Aorta (tissue), 5 donors: ENCODE results near the gene PTH2. TPM values are rescaled to one million over a fixed set of nuclear protein-coding genes. Genes with fewer than 3 reads are reported as not detected.

Source experiments
- ATAC-seq: fragments of 200-7000 bp; cut with Tn5 transposase; one replicate; pipeline ENCODE4 v1.9.1; 2022; ENCODE audit warnings: moderate library complexity; ENCODE audit not compliant: low FRiP score
- DNase-seq, 2 donors: peaks; one replicate each; pipeline ENCODE4 v3.0.0-alpha.2; 2020
- H3K27ac ChIP-seq, 2 donors: one replicate each; pipeline ENCODE4 v1.5.1; 2013; ENCODE audit warnings: low read length in 2 of 2, mild to moderate bottlenecking in 2 of 2, moderate library complexity in 2 of 2, control low read depth in 1 of 2, inconsistent platforms in 1 of 2, low read depth in 1 of 2
- H3K27me3 ChIP-seq, 2 donors: one replicate each; pipeline ENCODE4 v1.6.1; 2013; ENCODE audit warnings: control low read depth in 1 of 2, low read length in 1 of 2, mild to moderate bottlenecking in 1 of 2, moderate library complexity in 1 of 2; ENCODE audit not compliant: insufficient read depth in 2 of 2, control insufficient read depth in 1 of 2
- H3K36me3 ChIP-seq, 2 donors: one replicate each; pipeline ENCODE4 v1.6.1; 2013; ENCODE audit warnings: control low read depth in 1 of 2, low read length in 1 of 2, mild to moderate bottlenecking in 1 of 2; ENCODE audit not compliant: insufficient read depth in 2 of 2, control insufficient read depth in 1 of 2
- H3K4me1 ChIP-seq, 2 donors: one replicate each; pipeline ENCODE4 v1.6.1; 2013; ENCODE audit warnings: low read length in 2 of 2, control low read depth in 1 of 2, mild to moderate bottlenecking in 1 of 2, moderate library complexity in 1 of 2; ENCODE audit not compliant: insufficient read depth in 2 of 2, control insufficient read depth in 1 of 2
- H3K4me3 ChIP-seq, 2 donors: one replicate each; pipeline ENCODE4 v1.5.1; 2013; ENCODE audit warnings: low read length in 2 of 2, control low read depth in 1 of 2, mild to moderate bottlenecking in 1 of 2
- H3K9me3 ChIP-seq: one replicate; pipeline ENCODE4 v1.6.1; 2013; ENCODE audit warnings: mild to moderate bottlenecking, low read length; ENCODE audit not compliant: control insufficient read depth
- whole genome bisulfite sequencing, 2 donors: extraction: QIAGEN DNeasy Blood & Tissue Kit; methylation state at CpG; one replicate each; pipeline ENCODE4 v1.1.7; 2013; 5-methylcytosine and 5-hydroxymethylcytosine counted together
- intact Hi-C, 2 donors: fragments of 100-400 bp; cut with DNase I; formaldehyde crosslinking; loops; one replicate each; pipeline versions ENCODE4 v1.14.2 to v1.15.0; 2022
- polyA plus RNA-seq, 2 donors: library from polyadenylated mRNA; stranded (reverse); fragments of 200-250 nt; gene quantifications; one replicate each; pipeline ENCODE4 v1.2.3, GENCODE V29; 2013
- total RNA-seq, 2 donors: library from RNA; stranded (reverse); fragmentation: NEBNext Ultra II Directional; extraction: Animal tissue kit (Norgen Biotek cat#: 25700); gene quantifications; one replicate each; pipeline ENCODE4 v1.2.1, GENCODE V29; 2021
- donor health status: healthy with polysubstance abuse.
- donor health status: Bipolar disorder and iron deficiency.
- donor health status: DM: no; HTN: no; CAD: no.
- donor health status: DM: no; HTN: no; CAD: no.
- donor health status: DM: yes; HTN: yes; CAD: no.

Gene PTH2
- total and polyA plus RNA-seq, 4 donors = not detected

- intact Hi-C loops = no loop called here
- Histone ChIP-seq H3K4me1 (no peaks in the 10 kb centered on the region), H3K9me3 (no peaks in the 10 kb centered on the region), H3K36me3 (no peaks in the 10 kb centered on the region), H3K4me3 (no peak overlapping the region), H3K27ac (no peak overlapping the region), H3K27me3 (no peaks in the 10 kb centered on the region)
- DNase-seq (no peak), ATAC-seq (no peak)
- WGBS, 2 donors = 1 to 3% methylated on average over 8 of the region's 8 CpGs
Observed at GRCh38 chr19:49437231-49437630, 14.0 kb upstream of the PTH2 start.

- no peak for ATAC-seq
- 11 to 16% methylated on average over 32 to 42 of the region's 42 CpGs for WGBS, 2 donors
- Histone ChIP-seq H3K27me3 (no peaks in the 10 kb centered on the region), H3K4me3 (no peak overlapping the region), H3K27ac (no peak overlapping the region), H3K9me3 (no peaks in the 10 kb centered on the region), H3K36me3 (no peaks in the 10 kb centered on the region), H3K4me1 (no peaks in the 10 kb centered on the region)
- intact Hi-C loops = no loop called here
- DNase-seq = no peak
Observed at GRCh38 chr19:49436381-49437017, 13.3 kb upstream of the PTH2 start.

GRCh38 chr19:49435670-49436069, 12.4 kb upstream of the PTH2 start:
- intact Hi-C loops = no loop called here
- no peaks in the 10 kb centered on the region for H3K4me1 ChIP-seq
- H3K27ac ChIP-seq = no peak overlapping the region
- no peaks in the 10 kb centered on the region for H3K27me3 ChIP-seq
- no peak for ATAC-seq
- 83 to 85% methylated on average over 10 of the region's 10 CpGs for WGBS, 2 donors
- no peak overlapping the region for H3K4me3 ChIP-seq
- DNase-seq = no peak
- no peaks in the 10 kb centered on the region for H3K36me3 ChIP-seq
- no peaks in the 10 kb centered on the region for H3K9me3 ChIP-seq

- ATAC-seq = no peak
- 89 to 92% methylated on average over 18 of the region's 18 CpGs for WGBS, 2 donors
- H3K4me3 ChIP-seq = no peak overlapping the region
- DNase-seq = no peak
- no peaks in the 10 kb centered on the region for H3K4me1 ChIP-seq
- no peaks in the 10 kb centered on the region for H3K36me3 ChIP-seq
- no peaks in the 10 kb centered on the region for H3K9me3 ChIP-seq
- intact Hi-C loops = no loop called here
- H3K27me3 ChIP-seq = no peaks in the 10 kb centered on the region
- no peak overlapping the region for H3K27ac ChIP-seq
Observed at GRCh38 chr19:49434907-49435583, 11.8 kb upstream of the PTH2 start.

GRCh38 chr19:49433240-49433901, 10.1 kb upstream of the PTH2 start:
- no peak for ATAC-seq
- Histone ChIP-seq H3K27me3 (no peaks in the 10 kb centered on the region), H3K4me3 (no peak overlapping the region), H3K4me1 (no peaks in the 10 kb centered on the region), H3K9me3 (no peaks in the 10 kb centered on the region), H3K27ac (no peak overlapping the region), H3K36me3 (no peaks in the 10 kb centered on the region)
- intact Hi-C loops = no loop called here
- no peak for DNase-seq
- WGBS, 2 donors = 12 to 15% methylated on average over 29 to 31 of the region's 31 CpGs

- intact Hi-C loops = no loop called here
- H3K4me1 ChIP-seq = no peaks in the 10 kb centered on the region
- ATAC-seq (no peak), DNase-seq (no peak)
- no peak overlapping the region for H3K4me3 ChIP-seq
- no peak overlapping the region for H3K27ac ChIP-seq
- H3K36me3 ChIP-seq = no peaks in the 10 kb centered on the region
- H3K9me3 ChIP-seq = no peaks in the 10 kb centered on the region
- no peaks in the 10 kb centered on the region for H3K27me3 ChIP-seq
- WGBS, 2 donors = 6 to 7% methylated on average over 62 to 63 of the region's 63 CpGs
Observed at GRCh38 chr19:49432141-49433073, 9.2 kb upstream of the PTH2 start.

GRCh38 chr19:49431330-49431749, 8.1 kb upstream of the PTH2 start:
- Histone ChIP-seq H3K36me3 (no peaks in the 10 kb centered on the region), H3K9me3 (no peaks in the 10 kb centered on the region), H3K27me3 (no peaks in the 10 kb centered on the region), H3K4me3 (no peak overlapping the region), H3K4me1 (no peaks in the 10 kb centered on the region), H3K27ac (no peak overlapping the region)
- no peak for DNase-seq
- no peak for ATAC-seq
- WGBS, 2 donors = 48 to 61% methylated on average over 29 of the region's 29 CpGs
- intact Hi-C loops = no loop called here

- H3K36me3 ChIP-seq = no peaks in the 10 kb centered on the region
- intact Hi-C loops = no loop called here
- no peaks in the 10 kb centered on the region for H3K9me3 ChIP-seq
- peaks cover 0 to 3% of the 10 kb centered on the region in 2 donors for H3K27me3 ChIP-seq
- no peak overlapping the region for H3K4me3 ChIP-seq
- 64 to 71% methylated on average over 28 of the region's 28 CpGs for WGBS, 2 donors
- H3K27ac ChIP-seq = no peak overlapping the region
- H3K4me1 ChIP-seq = no peaks in the 10 kb centered on the region
- DNase-seq (no peak), ATAC-seq (no peak)
Observed at GRCh38 chr19:49430678-49431329, 7.6 kb upstream of the PTH2 start.
